ENCODE measurements around the gene WNK3. TPM values are rescaled to one million over a fixed set of nuclear protein-coding genes. Genes with fewer than 3 reads are reported as not detected.
"Not testable (repeated sequence)": the region's sequence is repeated elsewhere in the genome, so short reads cannot be mapped to it uniquely, and the experiment has no call there.

The WNK3 gene
- 1 to 10 TPM in 1 of 2 donors, under 1 TPM in 1; 0.52 to 1.6 TPM for total RNA-seq

GRCh38 chrX:54357414-54358377, at the start of gene WNK3:
TSS of gene WNK3 (minus strand) at chrX:54358046.
- intact Hi-C loops (cut with DNase I), result no loop called here
- DNase-seq, result peak; percentile 61 to 81 (median 74)
- 1 to 2% methylated on average over 25 to 73 of the region's 88 CpGs for WGBS, 2 donors
- Histone ChIP-seq H3K27me3 (no peaks in the 10 kb centered on the region), H3K36me3 (replicated peaks in 1 of 2; ENCODE audit: insufficient read depth in 1 of 2, low read depth in 2 of 2) (no peaks in the 10 kb centered on the region), H3K4me3 (peak within 1 kb of the TSS in 1 of 2 donors; percentile 27), H3K4me1 (peaks cover 12% of the 10 kb centered on the region), H3K27ac (peak within 1 kb of the TSS in 3 of 4 donors; percentile 12 to 54 (median 45)), H3K9me3 (no peaks in the 10 kb centered on the region)
- TF ChIP-seq POLR2A (IDR thresholded peaks at IDR 0.05) (peak; percentile 25 to 44 (median 42)), CTCF (IDR thresholded peaks at IDR 0.05) (no peak)
- peak; percentile 91 for ATAC-seq

GRCh38 chrX:54407266-54407665, 49.4 kb upstream of the WNK3 start:
- Histone ChIP-seq H3K9me3 (no peaks in the 10 kb centered on the region), H3K4me1 (no peaks in the 10 kb centered on the region), H3K27ac (no peak overlapping the region), H3K27me3 (no peaks in the 10 kb centered on the region), H3K4me3 (no peak overlapping the region), H3K36me3 (replicated peaks in 1 of 2; ENCODE audit: insufficient read depth in 1 of 2, low read depth in 2 of 2) (no peaks in the 10 kb centered on the region)
- 24 to 43% methylated on average over 2 of the region's 2 CpGs for WGBS, 2 donors
- ATAC-seq, result no peak
- no peak for DNase-seq
- no peak for TF ChIP-seq CTCF (IDR thresholded peaks at IDR 0.05)
- no peak for TF ChIP-seq POLR2A (IDR thresholded peaks at IDR 0.05)
- intact Hi-C loops (cut with DNase I), result no loop called here

GRCh38 chrX:54397113-54397512, 39.3 kb upstream of the WNK3 start:
- ATAC-seq, result no peak
- Histone ChIP-seq H3K36me3 (replicated peaks in 1 of 2; ENCODE audit: insufficient read depth in 1 of 2, low read depth in 2 of 2) (no peaks in the 10 kb centered on the region), H3K4me1 (no peaks in the 10 kb centered on the region), H3K27ac (no peak overlapping the region), H3K4me3 (no peak overlapping the region), H3K9me3 (no peaks in the 10 kb centered on the region), H3K27me3 (no peaks in the 10 kb centered on the region)
- DNase-seq, result no peak
- intact Hi-C loops (cut with DNase I), result no loop called here
- no peak for TF ChIP-seq CTCF (IDR thresholded peaks at IDR 0.05)
- TF ChIP-seq POLR2A (IDR thresholded peaks at IDR 0.05), result no peak
- 88 to 100% methylated on average over 1 of the region's 1 CpG for WGBS, 2 donors

DNA sequence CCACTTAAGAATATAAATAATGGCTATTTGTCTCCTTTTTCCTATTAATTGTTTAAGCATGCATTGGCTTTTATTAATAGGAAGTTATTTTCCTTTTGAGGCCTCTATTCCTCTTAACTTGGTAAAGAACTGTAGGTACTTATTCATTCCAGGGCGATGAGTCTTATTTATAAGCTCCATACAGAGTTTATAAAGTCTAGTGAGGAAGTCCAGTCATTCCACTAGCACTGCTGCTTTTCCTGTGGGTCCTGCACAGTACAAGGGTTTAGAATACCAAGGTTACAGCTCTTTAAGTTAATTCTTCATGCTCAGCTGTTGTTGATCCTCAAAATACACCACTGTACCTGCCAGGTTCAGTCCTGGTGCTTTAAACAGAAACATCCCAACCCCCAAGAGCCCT, 28.5 kb upstream of the WNK3 start:
- H3K4me1 ChIP-seq, result no peaks in the 10 kb centered on the region
- no peaks in the 10 kb centered on the region for H3K36me3 ChIP-seq (replicated peaks in 1 of 2; ENCODE audit: insufficient read depth in 1 of 2, low read depth in 2 of 2)
- no peaks in the 10 kb centered on the region for H3K9me3 ChIP-seq
- TF ChIP-seq POLR2A (IDR thresholded peaks at IDR 0.05), result no peak
- TF ChIP-seq CTCF (IDR thresholded peaks at IDR 0.05), result no peak
- H3K27me3 ChIP-seq, result no peaks in the 10 kb centered on the region
- ATAC-seq (no peak), DNase-seq (no peak)
- no peak overlapping the region for H3K4me3 ChIP-seq
- 78% methylated on average over 1 of the region's 1 CpG; no CpG with 5 or more reads in 1 of the 2 donors for WGBS, 2 donors
- intact Hi-C loops (cut with DNase I), result no loop called here
- no peak overlapping the region for H3K27ac ChIP-seq

DNA sequence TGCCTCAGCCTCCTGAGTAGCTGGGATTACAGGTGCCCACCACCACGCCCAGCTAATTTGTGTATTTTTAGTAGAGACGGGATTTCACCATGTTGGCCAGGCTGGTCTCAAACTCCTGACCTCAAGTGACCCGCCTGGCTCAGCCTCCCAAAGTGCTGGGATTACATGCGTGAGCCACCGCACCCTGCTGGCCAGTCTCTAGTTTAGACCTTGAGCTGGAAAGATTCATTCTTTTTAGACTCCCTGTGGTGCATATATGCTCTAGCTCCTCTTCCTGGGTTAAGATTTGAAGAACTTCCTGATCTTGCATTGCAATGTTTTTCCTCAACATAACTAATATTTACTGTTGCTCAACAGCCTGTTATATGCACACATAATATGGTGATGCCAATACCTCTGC, 26.8 kb upstream of the WNK3 start:
- H3K36me3 ChIP-seq (replicated peaks in 1 of 2; ENCODE audit: insufficient read depth in 1 of 2, low read depth in 2 of 2); H3K4me1 ChIP-seq; ATAC-seq; H3K4me3 ChIP-seq; H3K27me3 ChIP-seq; H3K27ac ChIP-seq; H3K9me3 ChIP-seq; DNase-seq; intact Hi-C loops (cut with DNase I): not testable (repeated sequence)
- 95 to 100% methylated on average over 1 to 3 of the region's 5 CpGs for WGBS, 2 donors

All from body of pancreas (tissue), 4 donors.